GM19023 (cell line): ENCODE measurements around the gene PGAP3.
"Not testable (repeated sequence)": the region's sequence is repeated elsewhere in the genome, so short reads cannot be mapped to it uniquely, and the experiment has no call there.

Experiments
- ATAC-seq: cut with Tn5 transposase; IDR thresholded peaks from one replicate; pipeline ENCODE4 v1.9.1; 2021; ENCODE audit warnings: mild to moderate bottlenecking, moderate library complexity; ENCODE audit not compliant: unreplicated experiment

The PGAP3 gene, protein sequence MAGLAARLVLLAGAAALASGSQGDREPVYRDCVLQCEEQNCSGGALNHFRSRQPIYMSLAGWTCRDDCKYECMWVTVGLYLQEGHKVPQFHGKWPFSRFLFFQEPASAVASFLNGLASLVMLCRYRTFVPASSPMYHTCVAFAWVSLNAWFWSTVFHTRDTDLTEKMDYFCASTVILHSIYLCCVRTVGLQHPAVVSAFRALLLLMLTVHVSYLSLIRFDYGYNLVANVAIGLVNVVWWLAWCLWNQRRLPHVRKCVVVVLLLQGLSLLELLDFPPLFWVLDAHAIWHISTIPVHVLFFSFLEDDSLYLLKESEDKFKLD

DNA sequence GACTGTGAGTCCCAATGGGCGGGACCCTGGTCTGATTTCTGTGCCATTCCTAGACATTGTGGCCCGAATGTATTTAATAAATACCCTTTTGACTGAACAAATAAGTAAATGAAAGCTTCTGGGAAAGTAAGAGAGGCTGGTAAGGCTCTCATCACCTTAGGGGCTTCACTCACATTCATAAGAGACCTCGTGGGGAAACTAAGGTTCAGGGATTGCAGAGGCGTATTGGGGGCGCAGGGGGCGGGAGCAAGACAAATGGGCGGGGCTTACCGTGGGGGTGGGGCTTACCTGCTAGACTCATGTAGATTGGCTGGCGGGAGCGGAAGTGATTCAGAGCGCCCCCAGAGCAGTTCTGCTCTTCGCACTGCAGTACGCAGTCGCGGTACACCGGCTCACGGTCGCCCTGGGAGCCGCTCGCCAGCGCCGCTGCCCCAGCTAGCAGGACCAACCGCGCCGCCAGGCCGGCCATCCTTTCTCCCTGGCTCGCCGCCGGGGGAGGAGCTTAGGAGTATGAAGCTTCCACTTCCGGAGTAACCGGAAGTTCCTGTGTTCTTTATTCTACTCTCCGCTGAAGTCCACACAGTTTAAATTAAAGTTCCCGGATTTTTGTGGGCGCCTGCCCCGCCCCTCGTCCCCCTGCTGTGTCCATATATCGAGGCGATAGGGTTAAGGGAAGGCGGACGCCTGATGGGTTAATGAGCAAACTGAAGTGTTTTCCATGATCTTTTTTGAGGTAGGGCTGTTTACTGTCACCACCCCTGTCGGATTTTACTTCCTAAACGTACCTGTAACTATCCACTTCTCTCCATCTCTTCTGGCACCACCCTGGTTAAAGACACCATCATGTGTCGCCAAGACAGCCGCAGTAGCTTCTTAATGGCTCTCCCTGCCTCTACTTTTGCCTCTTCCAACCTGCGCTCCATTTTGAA, at the start of gene PGAP3:
Gene PGAP3 (minus strand): TSS at position 512 of the 929 bp plus-strand sequence. CDS start 43 bp downstream, at position 469.
- ATAC-seq, result peak; percentile 85

GRCh38 chr17:39737206-39737759, 49.4 kb upstream of the PGAP3 start:
- no peak for ATAC-seq

GRCh38 chr17:39736319-39737165, 48.7 kb upstream of the PGAP3 start:
- ATAC-seq, result no peak

DNA sequence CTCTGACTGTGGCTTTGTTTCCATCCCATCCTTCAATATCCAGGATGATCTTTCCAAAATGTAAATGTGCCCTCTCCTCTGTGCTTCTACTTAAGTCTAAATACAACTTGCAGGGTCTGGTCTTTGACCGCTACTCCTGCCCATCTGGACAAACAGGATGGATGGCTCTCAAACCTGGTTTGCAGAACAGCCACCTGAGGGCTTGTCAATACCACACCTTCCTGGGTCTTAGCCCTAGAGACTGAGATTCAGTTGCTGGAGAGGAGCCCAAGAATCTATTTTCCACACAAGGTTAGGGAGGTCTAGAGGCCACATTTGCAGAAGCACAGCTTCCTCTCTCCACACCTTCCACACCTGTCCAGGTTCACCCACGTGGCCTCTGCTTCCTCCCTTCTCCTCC, 48.0 kb upstream of the PGAP3 start:
- no peak for ATAC-seq

GRCh38 chr17:39732586-39732985, 44.7 kb upstream of the PGAP3 start:
- no peak for ATAC-seq

DNA sequence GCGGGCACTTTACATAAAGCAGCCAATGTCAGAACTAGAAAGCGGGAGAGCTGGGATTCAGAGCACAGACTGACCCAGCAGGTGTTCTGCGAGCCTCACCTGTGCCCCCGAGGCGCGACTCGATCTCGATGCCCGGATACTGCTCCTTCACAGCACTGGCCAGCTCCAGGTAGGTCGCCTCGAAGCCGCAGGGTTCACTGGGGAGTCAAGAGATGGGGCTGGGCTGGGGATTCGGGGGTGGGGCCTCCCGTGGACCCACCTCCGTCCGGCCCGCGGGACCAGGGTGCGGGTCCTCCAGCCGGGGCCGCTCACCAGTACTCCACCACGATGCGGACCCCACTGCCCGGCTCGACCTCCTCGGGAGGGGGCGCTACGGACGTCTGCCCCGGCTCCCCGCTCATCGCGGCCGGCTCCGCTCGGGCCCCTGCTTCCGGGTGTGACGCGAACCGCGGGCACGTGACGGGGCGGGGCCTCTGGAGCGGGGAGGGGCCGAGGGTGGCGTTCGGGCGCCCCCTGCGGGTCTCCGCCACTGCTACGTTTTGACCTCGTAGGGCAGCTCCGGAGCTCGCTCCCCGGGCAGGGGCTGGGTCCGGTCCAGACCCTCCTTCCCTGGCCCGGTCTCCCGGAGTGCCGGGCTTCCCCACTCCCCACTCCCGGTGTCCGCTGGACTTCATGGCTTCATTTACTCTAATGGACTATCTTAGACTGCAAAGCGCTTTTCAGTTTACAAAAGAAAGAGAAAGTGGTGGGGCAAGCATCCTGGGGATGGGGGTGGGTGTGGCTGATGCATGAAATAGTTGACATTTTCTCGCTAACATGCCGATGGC, 42.5 kb upstream of the PGAP3 start, which contains the start of gene MIEN1:
Gene MIEN1 (minus strand): TSS at position 438 of the 827 bp plus-strand sequence. CDS start 37 bp downstream, at position 401.
- peak; percentile 86 for ATAC-seq

DNA sequence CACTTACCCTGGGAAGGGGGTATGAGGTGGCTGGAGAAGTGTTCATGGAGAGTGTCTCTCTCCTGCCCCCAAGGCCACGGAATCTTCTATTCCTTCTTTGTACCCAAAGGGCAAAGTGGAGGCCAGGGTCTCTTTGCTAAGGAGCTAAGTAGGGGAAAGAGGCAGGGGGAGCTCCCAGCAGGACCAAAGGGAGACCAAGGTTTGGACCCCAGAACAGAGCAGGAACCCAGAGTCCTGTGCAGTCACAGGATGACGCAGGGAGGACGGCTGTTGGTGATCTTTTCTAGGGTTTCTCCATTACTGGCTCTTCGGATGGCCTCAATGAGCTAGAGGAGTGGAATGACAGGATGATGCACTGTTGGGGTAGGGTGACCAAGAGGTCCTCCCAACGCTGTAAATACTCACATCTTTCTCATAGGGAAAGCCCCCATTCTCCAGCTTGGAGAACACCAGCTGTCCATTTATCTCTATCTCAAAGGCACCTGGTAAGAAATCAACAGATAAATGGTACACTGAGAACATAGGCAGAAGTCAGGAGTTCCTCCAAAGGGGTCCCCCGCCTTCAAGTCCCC, 41.5 kb upstream of the PGAP3 start:
- no peak for ATAC-seq

DNA sequence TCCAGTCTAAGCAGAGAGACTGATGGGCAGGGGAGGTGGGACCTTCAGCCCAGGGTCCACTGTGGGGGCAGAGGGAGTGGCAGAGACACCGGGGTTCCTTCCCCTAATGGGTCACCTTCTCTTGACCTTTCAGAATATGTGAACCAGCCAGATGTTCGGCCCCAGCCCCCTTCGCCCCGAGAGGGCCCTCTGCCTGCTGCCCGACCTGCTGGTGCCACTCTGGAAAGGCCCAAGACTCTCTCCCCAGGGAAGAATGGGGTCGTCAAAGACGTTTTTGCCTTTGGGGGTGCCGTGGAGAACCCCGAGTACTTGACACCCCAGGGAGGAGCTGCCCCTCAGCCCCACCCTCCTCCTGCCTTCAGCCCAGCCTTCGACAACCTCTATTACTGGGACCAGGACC, 39.7 kb upstream of the PGAP3 start:
- no peak for ATAC-seq

- ATAC-seq, result no peak
Measured at GRCh38 chr17:39726617-39727016, 38.8 kb upstream of the PGAP3 start.

DNA sequence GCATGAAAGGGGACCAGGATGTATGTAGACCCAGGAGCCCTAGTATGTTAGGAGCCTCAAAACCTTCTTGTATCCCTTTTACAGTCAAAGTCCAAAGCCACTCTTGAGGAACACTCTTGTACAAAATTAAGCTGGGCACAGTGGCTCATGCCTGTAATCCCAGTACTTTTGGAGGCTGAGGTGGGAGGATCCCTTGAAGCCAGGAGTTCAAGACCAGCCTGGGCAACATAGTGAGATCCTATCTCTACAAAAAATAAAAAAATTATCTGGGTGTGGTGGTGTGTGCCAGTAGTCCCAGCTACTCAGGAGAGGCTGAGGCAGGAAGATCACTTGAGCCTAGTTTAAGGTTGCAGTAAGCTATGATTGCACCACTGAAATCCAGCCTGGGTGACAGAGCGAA, 38.1 kb upstream of the PGAP3 start:
- ATAC-seq, result not testable (repeated sequence)

- ATAC-seq, result no peak
Measured at GRCh38 chr17:39724731-39725130, 36.9 kb upstream of the PGAP3 start.

GRCh38 chr17:39722965-39723848, 35.4 kb upstream of the PGAP3 start:
- no peak for ATAC-seq

- ATAC-seq, result no peak
Measured at GRCh38 chr17:39722104-39722503, 34.2 kb upstream of the PGAP3 start.

DNA sequence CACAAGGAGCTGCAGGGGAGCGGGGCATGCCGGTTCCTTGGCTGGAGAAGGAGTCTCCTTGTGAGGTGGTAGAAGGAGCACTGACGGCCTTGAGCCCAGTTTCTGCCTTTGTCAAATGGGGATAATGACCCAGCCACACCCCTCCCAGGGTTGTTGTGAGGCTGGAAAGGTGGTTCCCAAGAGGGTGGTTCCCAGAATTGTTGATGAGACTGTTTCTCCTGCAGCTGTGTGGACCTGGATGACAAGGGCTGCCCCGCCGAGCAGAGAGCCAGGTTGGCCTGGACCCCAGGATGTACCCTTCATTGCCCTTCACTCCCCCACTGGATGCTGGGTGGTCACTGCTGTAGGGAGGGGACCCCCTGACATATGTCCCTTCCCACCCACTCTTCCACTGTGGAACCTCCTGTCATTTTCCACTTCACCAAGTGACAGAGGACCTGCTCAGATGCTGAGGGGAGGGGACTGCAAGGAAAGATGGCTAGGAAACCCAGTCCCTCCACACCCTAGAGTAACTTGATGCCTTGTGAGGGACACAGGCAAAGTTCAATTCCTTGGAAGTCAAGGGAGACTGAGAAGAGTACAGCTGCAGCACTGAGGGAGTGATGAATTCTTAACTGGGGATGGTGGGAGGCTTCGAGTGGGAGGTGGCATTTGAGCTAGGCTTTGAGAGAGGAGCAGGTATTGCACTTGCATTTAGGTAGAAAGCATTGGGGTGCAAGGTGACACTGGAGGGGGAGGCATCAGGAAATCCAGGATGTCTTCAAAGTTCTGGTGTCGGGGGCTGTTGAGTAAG, 31.9 kb upstream of the PGAP3 start:
- ATAC-seq, result no peak

DNA sequence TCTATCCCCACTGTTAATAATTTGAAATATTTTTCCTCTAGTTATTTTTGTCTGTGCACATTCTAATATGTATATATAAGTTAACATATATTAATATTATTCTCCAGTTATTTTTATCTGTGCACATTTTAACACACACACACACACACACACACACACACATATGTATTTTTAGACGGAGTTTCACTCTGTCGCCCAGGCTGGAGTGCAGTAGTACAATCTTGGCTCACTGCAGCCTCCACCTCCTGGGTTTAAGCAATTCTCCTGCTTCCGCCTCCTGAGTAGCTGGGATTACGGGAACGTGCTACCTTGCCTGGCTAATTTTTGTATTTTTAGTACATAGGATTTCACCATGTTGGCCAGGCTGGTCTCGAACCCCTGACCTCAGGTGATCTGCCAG, 29.8 kb upstream of the PGAP3 start:
- ATAC-seq, result no peak

DNA sequence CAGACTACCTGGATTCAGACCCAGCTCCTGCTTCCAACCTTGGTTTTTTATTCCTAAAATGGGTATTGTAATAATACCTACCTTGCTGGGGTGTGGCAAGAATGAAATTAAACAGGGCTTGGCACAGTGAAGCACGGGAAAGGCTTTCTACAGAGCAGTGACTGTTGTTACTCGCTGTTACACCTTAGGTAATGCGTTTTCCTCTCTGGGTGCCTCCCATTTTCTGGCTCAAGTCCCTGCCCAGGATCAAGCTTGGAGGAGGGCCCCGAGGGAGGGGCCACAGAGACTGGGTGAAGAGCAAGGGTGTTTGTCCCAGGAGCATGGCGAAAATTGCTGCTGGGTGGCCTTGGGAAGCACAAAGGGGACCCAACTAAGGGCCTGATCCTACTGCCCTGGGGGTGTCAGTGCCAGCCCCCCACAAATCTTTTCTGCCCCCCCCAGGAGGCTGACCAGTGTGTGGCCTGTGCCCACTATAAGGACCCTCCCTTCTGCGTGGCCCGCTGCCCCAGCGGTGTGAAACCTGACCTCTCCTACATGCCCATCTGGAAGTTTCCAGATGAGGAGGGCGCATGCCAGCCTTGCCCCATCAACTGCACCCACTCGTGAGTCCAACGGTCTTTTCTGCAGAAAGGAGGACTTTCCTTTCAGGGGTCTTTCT, 29.2 kb upstream of the PGAP3 start:
- no peak for ATAC-seq
